GM19324 (cell line): ENCODE measurements around the gene TAB2.
"Not testable (repeated sequence)": the region's sequence is repeated elsewhere in the genome, so short reads cannot be mapped to it uniquely, and the experiment has no call there.

Experiments
- ATAC-seq: cut with Tn5 transposase; IDR thresholded peaks from one replicate; pipeline ENCODE4 v1.9.1; 2021; ENCODE audit warnings: mild to moderate bottlenecking, moderate library complexity; ENCODE audit not compliant: unreplicated experiment, low FRiP score

TAB2 gene

GRCh38 chr6:149438855-149439254 is 121.3 kb downstream of the TAB2 start:
- ATAC-seq = no peak

GRCh38 chr6:149439626-149440025 is 122.1 kb downstream of the TAB2 start:
- ATAC-seq = no peak

- ATAC-seq = no peak
These were observed 123.5 kb downstream of the TAB2 start for GRCh38 chr6:149440735-149441671.

GRCh38 chr6:149441740-149442139 is 124.2 kb downstream of the TAB2 start:
- ATAC-seq = no peak

- no peak for ATAC-seq
These were observed 126.1 kb downstream of the TAB2 start for GRCh38 chr6:149443411-149444181.

- not testable (repeated sequence) for ATAC-seq
These were observed 127.0 kb downstream of the TAB2 start for GRCh38 chr6:149444360-149445094.

GRCh38 chr6:149445095-149445466 is 127.6 kb downstream of the TAB2 start:
- no peak for ATAC-seq

GRCh38 chr6:149445573-149445972 is 128.1 kb downstream of the TAB2 start:
- ATAC-seq = no peak

GRCh38 chr6:149446791-149447376 is 129.4 kb downstream of the TAB2 start:
- no peak for ATAC-seq

- no peak for ATAC-seq
These were observed 131.4 kb downstream of the TAB2 start for GRCh38 chr6:149448821-149449453.

- no peak for ATAC-seq
These were observed 132.5 kb downstream of the TAB2 start for GRCh38 chr6:149449831-149450678.

GRCh38 chr6:149450679-149451375 is 133.3 kb downstream of the TAB2 start:
- no peak for ATAC-seq

GRCh38 chr6:149451376-149452036 is 134.0 kb downstream of the TAB2 start:
- ATAC-seq = no peak

GRCh38 chr6:149452037-149452939 is 134.8 kb downstream of the TAB2 start:
- ATAC-seq = no peak

GRCh38 chr6:149453597-149454345 is 136.3 kb downstream of the TAB2 start:
- no peak for ATAC-seq

- ATAC-seq = no peak
These were observed 136.9 kb downstream of the TAB2 start for GRCh38 chr6:149454346-149454848.
